Thyroid gland (tissue), 4 donors: Measurements from ENCODE around the gene ETS1.

Experiments used
- POLR2A ChIP-seq, 2 donors: fragments of 450-650 bp; IDR thresholded peaks; one replicate each; pipeline ENCODE4 v1.6.1; 2017; ENCODE audit warnings: antibody characterized with exemption in 2 of 2, mild to moderate bottlenecking in 2 of 2, moderate library complexity in 1 of 2
- TF ChIP-seq, protein P1 (sequence below), 6 experiments: fragments of 200-600 bp in 3 of 6; fragments of 450-650 bp in 3 of 6; sonication (generic) in 3 of 6; IDR thresholded peaks; one replicate each; pipeline ENCODE4 v1.5.1; 2016 to 2019; ENCODE audit warnings: antibody characterized with exemption in 6 of 6, mild to moderate bottlenecking in 2 of 6, inconsistent platforms in 1 of 6, moderate library complexity in 1 of 6

- TF ChIP-seq, protein P1, sequence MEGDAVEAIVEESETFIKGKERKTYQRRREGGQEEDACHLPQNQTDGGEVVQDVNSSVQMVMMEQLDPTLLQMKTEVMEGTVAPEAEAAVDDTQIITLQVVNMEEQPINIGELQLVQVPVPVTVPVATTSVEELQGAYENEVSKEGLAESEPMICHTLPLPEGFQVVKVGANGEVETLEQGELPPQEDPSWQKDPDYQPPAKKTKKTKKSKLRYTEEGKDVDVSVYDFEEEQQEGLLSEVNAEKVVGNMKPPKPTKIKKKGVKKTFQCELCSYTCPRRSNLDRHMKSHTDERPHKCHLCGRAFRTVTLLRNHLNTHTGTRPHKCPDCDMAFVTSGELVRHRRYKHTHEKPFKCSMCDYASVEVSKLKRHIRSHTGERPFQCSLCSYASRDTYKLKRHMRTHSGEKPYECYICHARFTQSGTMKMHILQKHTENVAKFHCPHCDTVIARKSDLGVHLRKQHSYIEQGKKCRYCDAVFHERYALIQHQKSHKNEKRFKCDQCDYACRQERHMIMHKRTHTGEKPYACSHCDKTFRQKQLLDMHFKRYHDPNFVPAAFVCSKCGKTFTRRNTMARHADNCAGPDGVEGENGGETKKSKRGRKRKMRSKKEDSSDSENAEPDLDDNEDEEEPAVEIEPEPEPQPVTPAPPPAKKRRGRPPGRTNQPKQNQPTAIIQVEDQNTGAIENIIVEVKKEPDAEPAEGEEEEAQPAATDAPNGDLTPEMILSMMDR (IDR thresholded peaks at IDR 0.05): no peak
- TF ChIP-seq POLR2A (IDR thresholded peaks at IDR 0.05): no peak
Observed at GRCh38 chr11:128565881-128566280, 21.5 kb downstream of the ETS1 start.
